Neural progenitor cell (in vitro differentiated cells): ENCODE results near the gene NUDT22.

Source experiments
- CTCF ChIP-seq: fragments of 200-600 bp; sonication (generic); IDR thresholded peaks from 2 replicates; pipeline ENCODE4 v1.5.1; 2017; ENCODE audit warnings: antibody characterized with exemption, mild to moderate bottlenecking
- EZH2 ChIP-seq: fragments of 200-600 bp; sonication (generic); IDR thresholded peaks from 2 replicates; pipeline ENCODE4 v1.6.1; 2017; ENCODE audit warnings: antibody characterized with exemption, mild to moderate bottlenecking, moderate library complexity

- TF ChIP-seq EZH2 (no peak), CTCF (no peak)
These were observed 23.7 kb downstream of the NUDT22 start for GRCh38 chr11:64249563-64250414.
